HG02571 (cell line): ENCODE results near the gene LRRC38.

Source experiments
- ATAC-seq: cut with Tn5 transposase; IDR thresholded peaks from one replicate; pipeline ENCODE4 v1.9.1; 2021; ENCODE audit warnings: mild to moderate bottlenecking, moderate library complexity; ENCODE audit not compliant: unreplicated experiment

Gene LRRC38

GRCh38 chr1:13517193-13517812 is 3.5 kb upstream of the LRRC38 start:
- ATAC-seq = no peak

- ATAC-seq = no peak
Measured at GRCh38 chr1:13516606-13517005, 2.8 kb upstream of the LRRC38 start.

- ATAC-seq = no peak
Measured at GRCh38 chr1:13514821-13515220, 1.0 kb upstream of the LRRC38 start.

GRCh38 chr1:13513063-13513894 is 524 bp downstream of the LRRC38 start:
- no peak for ATAC-seq

- no peak for ATAC-seq
Measured at GRCh38 chr1:13512472-13512871, 1.3 kb downstream of the LRRC38 start.

- ATAC-seq = no peak
Measured at GRCh38 chr1:13510499-13510898, 3.3 kb downstream of the LRRC38 start.

- no peak for ATAC-seq
Measured at GRCh38 chr1:13507075-13507474, 6.7 kb downstream of the LRRC38 start.

- ATAC-seq = no peak
Measured at GRCh38 chr1:13505020-13505419, 8.8 kb downstream of the LRRC38 start.

- ATAC-seq = no peak
Measured at GRCh38 chr1:13500806-13501205, 13.0 kb downstream of the LRRC38 start.

- no peak for ATAC-seq
Measured at GRCh38 chr1:13499422-13499821, 14.4 kb downstream of the LRRC38 start.

GRCh38 chr1:13498553-13498952 is 15.2 kb downstream of the LRRC38 start:
- ATAC-seq = no peak

GRCh38 chr1:13495186-13495585 is 18.6 kb downstream of the LRRC38 start:
- ATAC-seq = no peak

- ATAC-seq = no peak
Measured at GRCh38 chr1:13494712-13495111, 19.1 kb downstream of the LRRC38 start.

- no peak for ATAC-seq
Measured at GRCh38 chr1:13494025-13494424, 19.8 kb downstream of the LRRC38 start.

- ATAC-seq = no peak
Measured at GRCh38 chr1:13492711-13493110, 21.1 kb downstream of the LRRC38 start.

GRCh38 chr1:13487957-13488356 is 25.8 kb downstream of the LRRC38 start:
- ATAC-seq = no peak

- ATAC-seq = no peak
Measured at GRCh38 chr1:13487143-13487868, 26.5 kb downstream of the LRRC38 start.

GRCh38 chr1:13483946-13484345 is 29.9 kb downstream of the LRRC38 start:
- no peak for ATAC-seq

GRCh38 chr1:13482600-13482999 is 31.2 kb downstream of the LRRC38 start:
- ATAC-seq = no peak

- no peak for ATAC-seq
Measured at GRCh38 chr1:13479171-13479856, 34.5 kb downstream of the LRRC38 start.

- no peak for ATAC-seq
Measured at GRCh38 chr1:13478692-13479091, 35.1 kb downstream of the LRRC38 start.
